Right lobe of liver (tissue), 6 donors: Measurements from ENCODE around the gene SKAP2. TPM values are rescaled to one million over a fixed set of nuclear protein-coding genes. Genes with fewer than 3 reads are reported as not detected.

ENCODE experiments used
- ATAC-seq, 4 donors: fragments of 200-7000 bp; cut with Tn5 transposase; one replicate each; pipeline ENCODE4 v1.9.1; 2020; ENCODE audit warnings: mild to moderate bottlenecking in 4 of 4, moderate library complexity in 4 of 4
- DNase-seq, 3 donors: peaks; one replicate each; pipeline ENCODE4 v3.0.0-alpha.2; 2020
- H3K27ac ChIP-seq, 3 donors: fragments of 200-600 bp; one replicate each; pipeline ENCODE4 v1.8.0; 2022
- H3K27me3 ChIP-seq, 2 donors: fragments of 200-600 bp; one replicate each; pipeline ENCODE4 v1.8.0; 2022
- H3K36me3 ChIP-seq, 4 donors: fragments of 200-600 bp; sonication (generic) in 1 of 4; one replicate each; pipeline versions ENCODE4 v1.5.1 to v1.8.0; 2017 to 2022; ENCODE audit warnings: control low read depth in 1 of 4
- H3K4me1 ChIP-seq, 4 donors: fragments of 200-600 bp; sonication (generic) in 1 of 4; one replicate each; pipeline versions ENCODE4 v1.5.1 to v1.8.0; 2017 to 2022; ENCODE audit warnings: control low read depth in 1 of 4
- H3K4me3 ChIP-seq, 3 donors: fragments of 200-600 bp; one replicate each; pipeline ENCODE4 v1.8.0; 2022
- H3K9me3 ChIP-seq, 4 donors: fragments of 200-600 bp; sonication (generic) in 1 of 4; one replicate each; pipeline versions ENCODE4 v1.5.1 to v1.8.0; 2017 to 2022; ENCODE audit warnings: control low read depth in 1 of 4
- POLR2A ChIP-seq: fragments of 450-650 bp; IDR thresholded peaks from one replicate; pipeline ENCODE4 v1.6.1; 2017; ENCODE audit warnings: antibody characterized with exemption, mild to moderate bottlenecking
- WGBS: methylation state at CpG from one replicate; pipeline ENCODE4 v1.1.6; 2018; ENCODE audit warnings: low coverage, low lambda C conversion rate; ENCODE audit not compliant: insufficient coverage; ENCODE audit errors: missing lambda C conversion rate; 5-methylcytosine and 5-hydroxymethylcytosine counted together
- intact Hi-C, 2 donors: fragments of 100-400 bp; cut with DNase I; formaldehyde crosslinking; loops; one replicate each; pipeline versions ENCODE4 v1.11.2 to v1.14.1; 2022
- total RNA-seq, 6 experiments: library from RNA; depleted of rRNA in 2 of 6; stranded (reverse); fragments of >200 nt in 2 of 6; fragmentation: NEBNext Ultra II Directional in 3 of 6; extraction: Animal tissue kit (Norgen Biotek cat#: 25700) in 3 of 6; gene quantifications; one replicate each; pipeline versions ENCODE4 v1.1.0 to v1.2.4, GENCODE V29; 2016 to 2023
- TF ChIP-seq, protein P1 (sequence below), 4 donors: fragments of 200-600 bp in 3 of 4; fragments of 450-650 bp in 1 of 4; IDR thresholded peaks; one replicate each; pipeline versions ENCODE4 v1.5.1 to v1.8.0; 2016 to 2022; ENCODE audit warnings: antibody characterized with exemption in 4 of 4, mild to moderate bottlenecking in 2 of 4
- donor health status: DM: no; HTN: yes; CAD: no.
- donor health status: DM: no; HTN: no; CAD: no.
- donor health status: DM: no; HTN: no; CAD: no.
- donor health status: DM: no; HTN: yes; CAD: no.
- donor health status: DM: no; HTN: yes; CAD: no.

Gene SKAP2
- total RNA-seq, 6 experiments from 2014 or later = 4.7 to 19.6 (median 9.0) TPM

DNA sequence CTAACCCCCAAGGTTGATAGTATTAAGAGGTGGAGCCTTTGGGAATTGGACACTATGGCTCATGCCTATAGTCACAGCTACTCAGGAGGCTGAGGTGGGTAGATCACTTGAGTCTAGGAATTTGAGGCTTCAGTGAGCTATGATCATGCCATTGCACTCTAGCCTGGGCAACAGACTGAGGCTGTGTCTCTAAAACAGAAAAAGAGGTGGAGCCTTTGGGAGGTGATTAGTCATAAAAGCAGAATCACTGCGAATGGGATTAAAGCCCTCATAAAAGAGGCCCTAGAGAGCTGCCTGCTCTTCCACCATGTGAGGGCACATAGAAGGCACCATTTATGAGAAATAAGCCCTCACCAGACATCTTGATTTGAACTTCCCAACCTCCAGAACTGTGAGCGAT is 81.9 kb downstream of the SKAP2 start:
- Histone ChIP-seq H3K4me3 (no peak overlapping the region), H3K36me3 (no peaks in the 10 kb centered on the region), H3K27ac (no peak overlapping the region), H3K27me3 (no peaks in the 10 kb centered on the region), H3K4me1 (no peaks in the 10 kb centered on the region), H3K9me3 (no peaks in the 10 kb centered on the region)
- DNase-seq (no peak), ATAC-seq (no peak)
- WGBS = 64% methylated on average over 1 of the region's 2 CpGs
- TF ChIP-seq POLR2A = no peak
- TF ChIP-seq, protein P1, sequence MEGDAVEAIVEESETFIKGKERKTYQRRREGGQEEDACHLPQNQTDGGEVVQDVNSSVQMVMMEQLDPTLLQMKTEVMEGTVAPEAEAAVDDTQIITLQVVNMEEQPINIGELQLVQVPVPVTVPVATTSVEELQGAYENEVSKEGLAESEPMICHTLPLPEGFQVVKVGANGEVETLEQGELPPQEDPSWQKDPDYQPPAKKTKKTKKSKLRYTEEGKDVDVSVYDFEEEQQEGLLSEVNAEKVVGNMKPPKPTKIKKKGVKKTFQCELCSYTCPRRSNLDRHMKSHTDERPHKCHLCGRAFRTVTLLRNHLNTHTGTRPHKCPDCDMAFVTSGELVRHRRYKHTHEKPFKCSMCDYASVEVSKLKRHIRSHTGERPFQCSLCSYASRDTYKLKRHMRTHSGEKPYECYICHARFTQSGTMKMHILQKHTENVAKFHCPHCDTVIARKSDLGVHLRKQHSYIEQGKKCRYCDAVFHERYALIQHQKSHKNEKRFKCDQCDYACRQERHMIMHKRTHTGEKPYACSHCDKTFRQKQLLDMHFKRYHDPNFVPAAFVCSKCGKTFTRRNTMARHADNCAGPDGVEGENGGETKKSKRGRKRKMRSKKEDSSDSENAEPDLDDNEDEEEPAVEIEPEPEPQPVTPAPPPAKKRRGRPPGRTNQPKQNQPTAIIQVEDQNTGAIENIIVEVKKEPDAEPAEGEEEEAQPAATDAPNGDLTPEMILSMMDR (IDR thresholded peaks at IDR 0.05) = no peak
- intact Hi-C loops = no loop called here

DNA sequence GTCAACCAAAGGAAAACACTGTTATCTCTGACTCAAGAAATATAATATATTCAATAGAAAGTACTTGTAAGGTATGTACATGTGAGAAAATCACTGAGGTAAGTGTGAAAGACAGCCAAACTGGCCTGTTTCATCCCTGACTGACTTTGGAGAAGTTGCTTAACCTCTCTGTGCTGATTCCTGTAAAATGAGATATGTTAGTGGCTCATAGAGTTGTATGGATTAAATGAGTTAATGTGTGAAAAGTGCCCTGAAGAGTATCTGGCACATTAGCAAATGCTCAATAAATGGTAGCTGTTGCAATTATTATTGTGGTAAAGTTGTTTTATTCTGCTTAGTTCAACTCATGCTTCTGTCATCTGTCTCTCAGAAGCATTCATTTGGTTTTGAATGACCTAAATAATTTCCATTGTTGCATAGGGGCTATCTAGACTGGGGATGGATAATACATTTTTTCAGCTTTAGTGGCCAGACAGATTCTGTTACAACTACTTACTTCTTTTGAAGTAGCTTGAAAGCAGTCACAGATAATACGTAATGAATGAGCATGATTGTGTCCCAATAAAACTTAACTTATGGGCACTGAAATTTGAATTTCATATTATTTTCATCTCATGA is 84.3 kb downstream of the SKAP2 start:
- intact Hi-C loops = no loop called here
- no peaks in the 10 kb centered on the region for H3K9me3 ChIP-seq
- H3K36me3 ChIP-seq = no peaks in the 10 kb centered on the region
- H3K4me1 ChIP-seq = no peaks in the 10 kb centered on the region
- TF ChIP-seq, protein P1 (IDR thresholded peaks at IDR 0.05) = no peak
- TF ChIP-seq POLR2A = no peak
- ATAC-seq = no peak
- WGBS = 90% methylated on average over 1 of the region's 1 CpG
- H3K27me3 ChIP-seq = no peaks in the 10 kb centered on the region
- no peak overlapping the region for H3K27ac ChIP-seq
- no peak overlapping the region for H3K4me3 ChIP-seq
- DNase-seq = no peak

DNA sequence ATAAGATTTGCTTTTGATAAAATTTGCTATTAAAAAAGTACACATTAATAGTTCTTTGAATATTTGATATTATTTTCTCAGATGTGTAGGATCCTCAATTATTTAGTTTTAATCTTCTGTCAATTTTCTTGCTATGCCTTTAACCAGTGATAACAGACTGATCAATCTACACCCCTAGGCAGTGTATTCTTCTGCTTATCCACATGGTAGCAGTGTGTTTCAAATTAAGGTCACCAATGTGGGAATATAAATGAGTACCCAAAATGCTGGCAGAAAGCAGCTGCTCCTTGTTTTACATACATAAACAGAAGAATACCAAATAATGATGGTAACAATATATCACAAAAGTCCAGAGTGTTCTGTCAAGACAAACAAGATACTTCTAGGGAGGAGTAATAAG is 87.0 kb downstream of the SKAP2 start:
- intact Hi-C loops = no loop called here
- Histone ChIP-seq H3K27ac (no peak overlapping the region), H3K4me1 (no peaks in the 10 kb centered on the region), H3K9me3 (no peaks in the 10 kb centered on the region), H3K4me3 (no peak overlapping the region), H3K36me3 (no peaks in the 10 kb centered on the region), H3K27me3 (no peaks in the 10 kb centered on the region)
- TF ChIP-seq, protein P1 (IDR thresholded peaks at IDR 0.05) = no peak
- TF ChIP-seq POLR2A = no peak
- DNase-seq = no peak
- no peak for ATAC-seq

DNA sequence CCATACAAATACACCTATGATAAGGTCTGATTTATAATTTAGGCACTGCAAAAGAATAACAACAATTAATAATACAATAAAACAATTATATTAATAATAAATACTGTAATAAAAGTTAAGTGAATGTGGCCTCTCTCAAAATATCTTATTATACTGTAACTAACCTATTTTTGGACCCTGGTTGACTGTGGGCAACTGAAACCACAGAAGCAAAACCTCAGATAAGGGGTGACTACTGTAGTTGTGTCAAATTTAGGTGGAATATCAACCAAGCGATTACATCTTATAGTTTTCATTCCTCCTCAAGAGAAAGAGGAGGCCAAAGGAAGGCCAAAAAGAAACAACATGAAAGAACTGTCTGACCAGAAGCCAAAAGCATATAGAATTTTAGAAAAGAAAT is 103.9 kb downstream of the SKAP2 start:
- H3K27me3 ChIP-seq = no peaks in the 10 kb centered on the region
- H3K4me3 ChIP-seq = no peak overlapping the region
- intact Hi-C loops = no loop called here
- H3K9me3 ChIP-seq = no peaks in the 10 kb centered on the region
- H3K36me3 ChIP-seq = no peaks in the 10 kb centered on the region
- ATAC-seq (no peak), DNase-seq (no peak)
- no peak overlapping the region for H3K27ac ChIP-seq
- no peak for TF ChIP-seq POLR2A
- TF ChIP-seq, protein P1 (IDR thresholded peaks at IDR 0.05) = no peak
- 78% methylated on average over 1 of the region's 1 CpG for WGBS
- no peaks in the 10 kb centered on the region for H3K4me1 ChIP-seq

DNA sequence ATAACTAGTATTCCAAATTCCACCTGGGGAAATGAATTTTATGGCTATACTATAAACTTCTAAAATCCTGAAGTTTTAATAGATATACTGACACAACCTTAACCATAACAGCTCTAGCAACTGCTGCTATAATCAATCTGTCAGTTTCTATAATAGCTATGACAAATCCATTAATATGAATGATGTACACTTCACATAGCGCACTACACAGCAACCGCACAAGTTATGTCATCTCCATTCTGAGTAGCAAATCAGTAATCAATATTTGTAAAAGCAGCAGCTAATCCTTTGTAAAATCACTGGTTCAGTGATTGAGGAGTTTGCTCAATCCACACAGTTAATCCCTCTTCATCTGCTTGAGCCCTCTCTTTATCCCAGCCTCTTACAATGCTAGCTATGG is 105.3 kb downstream of the SKAP2 start:
- 92% methylated on average over 2 of the region's 2 CpGs for WGBS
- Histone ChIP-seq H3K4me1 (no peaks in the 10 kb centered on the region), H3K27me3 (no peaks in the 10 kb centered on the region), H3K4me3 (no peak overlapping the region), H3K27ac (no peak overlapping the region), H3K36me3 (no peaks in the 10 kb centered on the region), H3K9me3 (no peaks in the 10 kb centered on the region)
- no peak for DNase-seq
- intact Hi-C loops = no loop called here
- ATAC-seq = no peak
- TF ChIP-seq, protein P1 (IDR thresholded peaks at IDR 0.05) = no peak
- no peak for TF ChIP-seq POLR2A
